ENCODE data around the gene APOA4. TPM values are rescaled to one million over a fixed set of nuclear protein-coding genes. Genes with fewer than 3 reads are reported as not detected.

The APOA4 gene
- total RNA-seq, 1 donor from 2014 or later = 0.56 TPM

DNA sequence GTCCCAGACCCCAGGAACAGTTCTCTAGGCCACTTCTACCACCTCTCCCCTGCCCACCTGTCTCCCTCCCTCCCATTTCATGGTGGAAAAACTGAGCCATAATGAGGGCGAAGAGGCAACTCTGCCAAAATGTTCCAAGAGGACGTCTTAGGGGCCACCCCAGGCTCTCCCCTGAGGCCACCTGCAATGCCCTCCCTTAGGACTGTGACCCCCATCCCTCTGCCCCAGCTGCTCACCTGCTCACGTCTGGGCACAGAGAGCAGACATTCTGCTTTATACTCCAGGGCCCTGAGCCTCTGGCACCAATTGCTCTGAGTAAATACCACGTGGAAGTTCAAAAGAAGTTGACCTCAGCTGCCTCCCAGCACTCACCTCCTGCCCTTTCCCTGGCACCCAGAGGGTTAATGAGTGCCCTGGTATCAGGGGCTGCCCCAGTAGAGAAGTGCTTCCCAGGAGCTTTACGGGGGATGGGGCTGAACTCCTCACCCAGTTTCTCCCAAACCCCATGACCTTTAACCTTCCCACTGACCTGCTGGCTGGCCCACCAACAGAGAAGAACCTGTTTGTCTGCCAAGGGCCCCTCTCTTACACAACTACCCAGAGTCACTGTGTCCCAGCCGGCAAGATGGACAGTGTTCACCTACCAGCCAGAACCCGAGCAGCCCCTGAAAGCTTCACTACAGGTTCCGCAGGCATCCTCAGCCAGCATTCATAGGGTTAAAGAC is 30.8 kb downstream of the APOA4 start:
- Mint-ChIP-seq H3K27me3 (ENCODE audit: insufficient read depth, low read depth) (peaks cover 6% of the 10 kb centered on the region), H3K36me3 (no peaks in the 10 kb centered on the region), H3K9me3 (peaks cover 4% of the 10 kb centered on the region), H3K27ac (no peak overlapping the region), H3K4me1 (peaks cover 7% of the 10 kb centered on the region), H3K4me3 (no peak overlapping the region)
- Histone ChIP-seq H2AFZ (replicated peaks) (no peak overlapping the region), H3K27ac (no peak overlapping the region), H3K4me2 (no peak overlapping the region), H3K36me3 (no peaks in the 10 kb centered on the region), H3K79me2 (ENCODE audit: low read depth) (peaks cover 4% of the 10 kb centered on the region), H3K9ac (no peak overlapping the region), H4K20me1 (ENCODE audit: low read depth) (no peaks in the 10 kb centered on the region), H3K27me3 (peaks cover 11% of the 10 kb centered on the region), H3K9me3 (ENCODE audit: low read depth) (no peaks in the 10 kb centered on the region), H3F3A (ENCODE audit: low read depth) (no peaks in the 10 kb centered on the region), H3K4me3 (no peak overlapping the region), H3K4me1 (peaks cover 5% of the 10 kb centered on the region)
- DNase-seq (ENCODE audit: low spot score) = no peak
- TF ChIP-seq EZH2 (IDR thresholded peaks at IDR 0.05) = no peak
- no peak for TF ChIP-seq EZH2phosphoT487 (IDR thresholded peaks at IDR 0.05)
- TF ChIP-seq, protein P1, sequence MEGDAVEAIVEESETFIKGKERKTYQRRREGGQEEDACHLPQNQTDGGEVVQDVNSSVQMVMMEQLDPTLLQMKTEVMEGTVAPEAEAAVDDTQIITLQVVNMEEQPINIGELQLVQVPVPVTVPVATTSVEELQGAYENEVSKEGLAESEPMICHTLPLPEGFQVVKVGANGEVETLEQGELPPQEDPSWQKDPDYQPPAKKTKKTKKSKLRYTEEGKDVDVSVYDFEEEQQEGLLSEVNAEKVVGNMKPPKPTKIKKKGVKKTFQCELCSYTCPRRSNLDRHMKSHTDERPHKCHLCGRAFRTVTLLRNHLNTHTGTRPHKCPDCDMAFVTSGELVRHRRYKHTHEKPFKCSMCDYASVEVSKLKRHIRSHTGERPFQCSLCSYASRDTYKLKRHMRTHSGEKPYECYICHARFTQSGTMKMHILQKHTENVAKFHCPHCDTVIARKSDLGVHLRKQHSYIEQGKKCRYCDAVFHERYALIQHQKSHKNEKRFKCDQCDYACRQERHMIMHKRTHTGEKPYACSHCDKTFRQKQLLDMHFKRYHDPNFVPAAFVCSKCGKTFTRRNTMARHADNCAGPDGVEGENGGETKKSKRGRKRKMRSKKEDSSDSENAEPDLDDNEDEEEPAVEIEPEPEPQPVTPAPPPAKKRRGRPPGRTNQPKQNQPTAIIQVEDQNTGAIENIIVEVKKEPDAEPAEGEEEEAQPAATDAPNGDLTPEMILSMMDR (IDR thresholded peaks at IDR 0.05) = no peak

DNA sequence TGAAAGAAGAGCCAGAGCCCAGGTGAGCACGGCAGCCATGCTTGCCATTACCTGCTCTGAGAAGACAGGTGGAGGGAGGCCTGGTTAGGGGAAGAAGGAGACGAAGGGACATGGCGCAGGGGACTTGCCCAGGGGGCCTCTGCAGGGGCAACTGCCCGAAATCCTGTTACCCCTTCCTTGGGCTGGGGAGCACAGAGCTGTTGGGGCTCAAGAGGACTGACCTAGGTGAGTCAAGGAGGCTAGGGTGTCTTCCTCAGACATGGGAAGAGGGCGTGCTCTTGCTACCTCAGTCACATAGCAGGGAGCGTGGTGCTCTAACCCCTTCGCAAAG is 31.3 kb downstream of the APOA4 start, which contains the start of gene APOA5:
TSS of gene APOA5 (minus strand) at position 67 of the 331 bp plus-strand sequence. CDS start at position 48, 19 bp downstream.
- no peak within 1 kb of the TSS for H3K4me3 ChIP-seq
- Mint-ChIP-seq H3K27ac (no peak within 1 kb of the TSS), H3K4me1 (peaks cover 12% of the 10 kb centered on the region), H3K4me3 (peak within 1 kb of the TSS; percentile 68), H3K9me3 (peaks cover under 1% of the 10 kb centered on the region), H3K27me3 (ENCODE audit: insufficient read depth, low read depth) (peaks cover 6% of the 10 kb centered on the region), H3K36me3 (no peaks in the 10 kb centered on the region)
- H2AFZ ChIP-seq (replicated peaks) = peak within 1 kb of the TSS; percentile 94
- H3K79me2 ChIP-seq (ENCODE audit: low read depth) = peaks cover 10% of the 10 kb centered on the region
- no peaks in the 10 kb centered on the region for H4K20me1 ChIP-seq (ENCODE audit: low read depth)
- no peaks in the 10 kb centered on the region for H3K36me3 ChIP-seq
- TF ChIP-seq EZH2phosphoT487 (IDR thresholded peaks at IDR 0.05) (no peak), EZH2 (IDR thresholded peaks at IDR 0.05) (no peak)
- TF ChIP-seq, protein P1 (IDR thresholded peaks at IDR 0.05) = no peak
- no peak within 1 kb of the TSS for H3K27ac ChIP-seq
- H3K4me1 ChIP-seq = peaks cover 5% of the 10 kb centered on the region
- H3K4me2 ChIP-seq = no peak within 1 kb of the TSS
- H3K9ac ChIP-seq = no peak within 1 kb of the TSS
- DNase-seq (ENCODE audit: low spot score) = no peak
- peaks cover 11% of the 10 kb centered on the region for H3K27me3 ChIP-seq
- no peaks in the 10 kb centered on the region for H3K9me3 ChIP-seq (ENCODE audit: low read depth)
- no peaks in the 10 kb centered on the region for H3F3A ChIP-seq (ENCODE audit: low read depth)

DNA sequence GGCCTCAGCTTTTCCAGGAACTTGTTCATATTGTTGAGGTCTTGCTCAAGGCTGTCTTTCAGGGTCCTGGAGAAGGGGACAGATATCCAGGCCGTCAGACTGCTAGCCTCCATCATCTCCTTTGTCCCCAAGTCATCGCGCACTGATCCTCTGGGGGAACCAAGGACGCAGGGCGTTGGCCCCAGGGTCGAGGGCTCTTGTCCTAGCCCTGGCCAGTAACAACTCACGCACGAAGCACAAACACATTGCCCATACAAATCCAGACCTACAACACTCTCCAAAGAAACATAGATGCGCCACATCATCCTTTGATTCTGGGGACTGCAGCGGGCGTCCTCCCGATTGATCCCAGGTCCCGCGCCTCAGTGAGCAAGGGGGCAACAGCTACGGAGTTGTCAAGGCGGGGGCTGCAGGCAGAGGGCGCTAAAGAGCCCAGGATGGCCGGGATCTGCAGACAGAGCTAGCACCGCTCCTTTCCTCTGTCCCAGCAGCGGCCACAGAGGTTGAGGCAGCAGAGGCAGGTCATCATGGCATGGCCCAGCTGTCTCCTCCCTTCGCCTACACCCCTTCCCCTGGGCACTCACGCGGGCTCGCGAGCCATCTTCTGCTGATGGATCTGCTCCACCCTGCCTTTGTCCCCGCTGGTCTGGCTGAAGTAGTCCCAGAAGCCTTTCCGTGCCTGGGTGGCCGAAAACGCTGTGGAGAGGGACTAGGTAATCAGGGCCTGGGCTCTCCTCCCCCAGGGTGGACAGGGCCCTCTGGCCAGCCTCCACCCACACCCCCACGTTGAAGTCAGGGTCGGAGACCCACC is 31.9 kb downstream of the APOA4 start:
- no peaks in the 10 kb centered on the region for H3F3A ChIP-seq (ENCODE audit: low read depth)
- H3K9me3 Mint-ChIP-seq = no peaks in the 10 kb centered on the region
- H3K79me2 ChIP-seq (ENCODE audit: low read depth) = peaks cover 15% of the 10 kb centered on the region
- H3K36me3 Mint-ChIP-seq = no peaks in the 10 kb centered on the region
- peak overlapping the region; percentile 94 for H2AFZ ChIP-seq (replicated peaks)
- H3K4me3 Mint-ChIP-seq = peak overlapping the region; percentile 68
- H3K27me3 Mint-ChIP-seq (ENCODE audit: insufficient read depth, low read depth) = peaks cover 6% of the 10 kb centered on the region
- no peak overlapping the region for H3K27ac ChIP-seq
- H3K4me1 ChIP-seq = peaks cover 5% of the 10 kb centered on the region
- TF ChIP-seq EZH2 (IDR thresholded peaks at IDR 0.05) (no peak), EZH2phosphoT487 (IDR thresholded peaks at IDR 0.05) (no peak)
- TF ChIP-seq, protein P1 (IDR thresholded peaks at IDR 0.05) = peak; percentile 93
- H3K27me3 ChIP-seq = peaks cover 11% of the 10 kb centered on the region
- H3K4me2 ChIP-seq = no peak overlapping the region
- H4K20me1 ChIP-seq (ENCODE audit: low read depth) = no peaks in the 10 kb centered on the region
- no peak overlapping the region for H3K4me3 ChIP-seq
- no peaks in the 10 kb centered on the region for H3K36me3 ChIP-seq
- no peak overlapping the region for H3K9ac ChIP-seq
- H3K27ac Mint-ChIP-seq = no peak overlapping the region
- no peaks in the 10 kb centered on the region for H3K9me3 ChIP-seq (ENCODE audit: low read depth)
- H3K4me1 Mint-ChIP-seq = peaks cover 14% of the 10 kb centered on the region
- peak; percentile 87 for DNase-seq (ENCODE audit: low spot score)
